Measurements from ENCODE around the gene TRPM1.

DNA sequence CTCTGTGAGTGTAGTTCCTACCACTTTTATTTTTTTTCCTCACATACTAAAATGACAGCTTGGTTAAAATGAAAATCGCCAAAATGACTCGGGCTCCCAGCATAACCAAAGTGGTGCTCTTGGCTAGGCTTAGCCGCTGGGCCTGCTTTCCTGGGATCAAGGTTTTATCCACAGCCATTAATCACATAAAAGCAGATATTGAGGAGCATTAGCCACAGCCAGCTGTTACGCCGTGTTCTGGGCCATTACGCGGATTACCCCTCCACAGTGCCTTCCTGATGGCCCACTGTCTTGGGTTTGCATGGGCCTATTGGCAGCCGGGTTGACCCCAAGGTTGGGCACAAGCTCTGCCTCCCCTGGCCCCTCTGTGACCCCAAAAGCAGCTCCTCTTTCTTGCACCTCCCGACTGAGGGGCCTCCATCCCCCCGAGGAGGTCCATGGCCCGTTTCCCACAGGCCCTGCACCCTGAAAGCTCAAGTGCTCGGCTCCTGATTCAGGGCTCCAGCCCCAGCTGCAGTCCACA is 30.4 kb upstream of the TRPM1 start:
- TF ChIP-seq, protein P1, sequence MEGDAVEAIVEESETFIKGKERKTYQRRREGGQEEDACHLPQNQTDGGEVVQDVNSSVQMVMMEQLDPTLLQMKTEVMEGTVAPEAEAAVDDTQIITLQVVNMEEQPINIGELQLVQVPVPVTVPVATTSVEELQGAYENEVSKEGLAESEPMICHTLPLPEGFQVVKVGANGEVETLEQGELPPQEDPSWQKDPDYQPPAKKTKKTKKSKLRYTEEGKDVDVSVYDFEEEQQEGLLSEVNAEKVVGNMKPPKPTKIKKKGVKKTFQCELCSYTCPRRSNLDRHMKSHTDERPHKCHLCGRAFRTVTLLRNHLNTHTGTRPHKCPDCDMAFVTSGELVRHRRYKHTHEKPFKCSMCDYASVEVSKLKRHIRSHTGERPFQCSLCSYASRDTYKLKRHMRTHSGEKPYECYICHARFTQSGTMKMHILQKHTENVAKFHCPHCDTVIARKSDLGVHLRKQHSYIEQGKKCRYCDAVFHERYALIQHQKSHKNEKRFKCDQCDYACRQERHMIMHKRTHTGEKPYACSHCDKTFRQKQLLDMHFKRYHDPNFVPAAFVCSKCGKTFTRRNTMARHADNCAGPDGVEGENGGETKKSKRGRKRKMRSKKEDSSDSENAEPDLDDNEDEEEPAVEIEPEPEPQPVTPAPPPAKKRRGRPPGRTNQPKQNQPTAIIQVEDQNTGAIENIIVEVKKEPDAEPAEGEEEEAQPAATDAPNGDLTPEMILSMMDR (IDR thresholded peaks at IDR 0.05) = no peak
- TF ChIP-seq POLR2A (IDR thresholded peaks at IDR 0.05) = no peak
